NOMO-1 (cell line): Measurements from ENCODE around the gene TM7SF2.

Experiments used
- DNase-seq, 2 experiments: peaks; one replicate each; lab custom pipeline; 2025; ENCODE audit not compliant: unreplicated experiment in 2 of 2; lab: John Stamatoyannopoulos, UW

The TM7SF2 gene

DNA sequence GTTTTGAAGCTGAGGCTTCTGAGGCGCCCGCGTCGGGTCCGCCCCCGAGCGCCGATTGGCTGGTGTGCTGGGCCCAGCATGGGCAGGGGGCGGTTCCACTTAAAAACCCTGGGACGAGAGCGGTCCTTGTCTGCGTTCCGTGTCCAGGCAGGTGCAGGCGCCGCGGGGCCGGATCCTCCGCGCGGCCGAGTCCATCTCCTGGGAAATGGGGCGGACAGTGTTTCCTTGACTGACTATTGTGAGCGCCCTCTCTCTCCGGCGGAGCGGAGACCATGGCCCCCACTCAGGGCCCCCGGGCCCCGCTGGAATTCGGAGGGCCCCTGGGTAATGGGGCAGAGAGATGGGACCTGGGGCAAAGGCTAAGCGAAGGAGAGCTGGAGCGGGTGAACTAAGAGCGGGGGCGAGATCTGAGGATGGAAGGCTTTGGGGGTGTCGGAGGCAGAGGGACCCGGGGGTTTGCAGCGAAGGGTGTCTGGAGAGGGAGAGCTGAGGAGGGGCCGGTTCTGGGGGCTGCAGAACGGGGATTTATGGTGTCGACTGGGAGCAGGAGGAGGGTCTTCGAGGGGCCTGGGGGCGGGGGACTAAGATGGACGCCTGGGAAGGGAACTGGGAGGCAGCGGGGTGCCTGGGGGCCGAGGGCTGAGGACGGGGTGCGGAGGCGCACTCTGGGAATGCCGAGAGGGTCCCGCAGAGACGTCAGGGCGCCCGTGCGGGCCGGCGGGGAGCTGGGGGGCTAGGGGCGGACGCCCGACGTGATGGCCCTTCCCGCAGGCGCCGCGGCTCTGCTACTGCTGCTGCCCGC lies at the start of gene TM7SF2:
TM7SF2 (plus strand) TSS at position 129 of the 802 bp plus-strand sequence; CDS start at position 273, 144 bp downstream.
- DNase-seq, result peak; percentile 91 to 92

DNA sequence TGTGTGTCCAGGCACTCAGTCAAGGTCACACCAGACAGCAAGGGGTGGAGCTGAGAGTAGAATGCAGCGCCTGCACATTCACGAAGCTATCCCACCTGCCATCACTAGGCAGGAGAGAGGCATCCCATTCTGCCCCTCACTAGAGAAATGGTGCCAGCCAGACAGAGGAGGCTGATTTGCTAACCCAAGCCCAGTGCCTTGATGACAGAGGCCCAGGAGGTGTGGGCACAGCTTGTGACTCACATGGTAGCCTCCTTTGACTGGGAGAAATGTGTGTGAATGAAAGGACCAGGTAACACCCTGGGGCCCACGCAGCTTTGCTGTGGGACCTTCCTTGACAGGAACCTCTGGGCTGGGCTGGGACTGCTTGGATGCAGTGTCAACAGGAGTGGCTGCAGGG lies 48.1 kb upstream of the TM7SF2 start:
- DNase-seq, result no peak

DNA sequence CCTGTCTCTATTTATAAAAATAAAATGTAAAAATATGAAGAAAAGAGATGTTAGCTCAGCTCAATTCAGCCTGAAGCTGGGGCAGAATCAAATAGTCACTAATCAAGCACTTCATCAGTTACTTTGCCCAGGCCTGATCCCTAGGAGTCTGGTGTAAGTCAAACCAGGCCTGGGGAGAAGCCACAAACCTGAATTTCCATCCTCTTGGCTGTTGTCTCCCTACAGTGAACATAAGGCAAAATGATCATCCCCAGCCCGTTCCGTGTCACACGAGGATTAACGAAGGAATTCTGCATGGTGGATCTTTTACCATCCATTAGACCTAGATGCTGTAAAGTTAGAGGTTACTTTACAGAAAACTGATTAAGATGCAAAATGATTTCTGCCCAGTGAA lies 46.8 kb upstream of the TM7SF2 start:
- DNase-seq, result no peak

DNA sequence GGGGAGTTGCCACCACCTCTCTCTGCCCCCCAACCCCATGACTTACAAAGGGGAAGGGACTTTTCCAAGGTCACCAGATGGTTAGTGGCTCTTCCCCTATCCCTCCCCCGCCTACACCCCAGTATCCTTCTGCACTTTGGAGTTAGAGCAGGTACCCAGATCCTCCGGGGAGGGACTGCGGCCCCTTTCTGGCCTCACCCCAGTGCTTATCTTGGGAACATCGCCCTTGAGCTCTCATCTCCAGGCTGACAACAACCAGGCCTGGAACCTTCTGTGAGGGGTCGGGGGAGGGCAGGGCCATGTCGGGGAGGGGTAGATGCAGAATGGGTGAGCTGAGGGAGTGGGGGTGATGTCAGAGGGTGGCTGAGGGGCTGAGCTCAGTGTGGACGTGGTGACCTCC lies 45.8 kb upstream of the TM7SF2 start:
- DNase-seq, result no peak

DNA sequence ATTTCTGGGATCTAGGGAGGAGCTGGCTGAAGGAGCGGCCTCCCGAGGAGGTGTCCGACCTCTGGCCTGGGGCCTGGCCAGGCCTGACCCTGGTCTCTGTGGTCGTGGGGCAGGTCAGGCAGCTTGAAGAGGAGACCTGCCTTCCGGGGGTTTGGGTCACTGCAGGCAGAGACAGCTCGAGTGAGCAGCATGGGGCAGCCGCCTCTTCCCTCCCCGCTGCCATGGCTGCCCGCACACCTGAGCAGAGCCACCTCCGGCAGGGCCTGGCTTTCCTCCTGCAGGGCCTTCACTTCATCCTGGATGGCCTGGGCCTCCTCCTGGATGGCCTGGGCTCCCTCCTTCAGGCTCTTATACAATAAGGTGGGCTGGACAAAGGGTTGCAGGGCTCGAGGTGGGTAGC lies 45.4 kb upstream of the TM7SF2 start:
- DNase-seq, result no peak

DNA sequence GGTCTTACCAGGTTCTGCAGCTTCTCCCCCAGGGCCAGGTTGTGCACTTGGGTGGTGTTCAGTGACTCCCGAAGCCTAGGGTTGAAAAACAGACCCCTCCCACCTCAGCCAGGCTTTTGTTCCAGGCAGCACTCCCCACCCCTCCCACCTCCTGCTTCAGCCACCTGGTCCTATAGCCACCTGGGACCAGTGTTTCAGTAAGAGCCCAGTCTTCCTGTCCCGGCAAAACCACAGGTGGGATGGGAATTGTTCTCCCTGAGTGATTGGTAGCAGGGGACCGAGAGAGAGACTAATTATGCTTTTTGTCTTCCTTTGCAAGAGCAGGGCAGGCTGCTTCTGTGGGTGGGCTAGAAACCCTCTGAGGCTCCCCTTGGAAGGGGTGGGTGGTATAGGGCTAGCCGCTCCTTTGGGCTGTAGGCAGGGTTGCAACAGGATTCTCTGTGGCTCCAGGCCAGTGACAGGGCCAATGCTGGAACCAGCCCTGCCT lies 44.8 kb upstream of the TM7SF2 start:
- DNase-seq, result no peak

DNA sequence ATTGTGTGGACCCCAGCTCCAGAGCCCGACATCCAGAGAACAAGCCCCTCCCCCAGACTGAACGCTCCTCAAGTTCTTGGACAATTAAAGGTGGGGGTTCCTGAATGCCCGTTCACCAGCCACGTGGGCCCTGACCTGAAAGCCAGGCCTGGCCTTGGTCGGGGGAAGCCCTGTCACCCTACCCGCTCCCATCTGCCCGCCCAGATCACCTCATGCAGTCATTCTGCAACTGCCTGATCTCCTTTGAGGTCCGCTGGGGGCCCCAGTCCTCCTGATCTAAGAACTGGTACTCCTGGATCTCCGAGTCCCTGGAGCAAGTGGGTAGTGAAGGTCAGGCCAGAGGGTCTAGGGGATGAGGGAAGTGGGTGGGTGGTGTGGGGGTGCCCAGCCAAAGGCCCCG lies 44.2 kb upstream of the TM7SF2 start:
- DNase-seq, result no peak

DNA sequence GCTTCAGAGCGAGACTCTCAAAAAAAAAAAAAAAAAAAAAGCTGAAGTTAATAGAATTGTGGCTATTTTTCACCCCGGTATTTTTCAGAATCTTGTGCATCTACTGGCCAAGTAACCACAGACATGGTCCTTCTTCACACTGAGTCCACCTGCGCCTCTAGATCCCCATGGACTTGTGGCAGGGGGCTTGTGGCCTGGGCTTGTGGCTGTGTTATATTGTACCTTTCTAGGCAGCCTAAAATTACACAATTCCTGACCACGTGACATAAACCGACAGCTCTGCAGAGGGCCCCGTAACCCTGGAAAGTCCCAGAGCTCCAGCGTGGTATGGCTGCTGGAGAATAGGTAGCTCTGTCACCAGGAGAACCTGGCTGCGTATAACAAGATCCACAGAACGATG lies 42.5 kb upstream of the TM7SF2 start:
- peak; percentile 47 to 52 for DNase-seq

DNA sequence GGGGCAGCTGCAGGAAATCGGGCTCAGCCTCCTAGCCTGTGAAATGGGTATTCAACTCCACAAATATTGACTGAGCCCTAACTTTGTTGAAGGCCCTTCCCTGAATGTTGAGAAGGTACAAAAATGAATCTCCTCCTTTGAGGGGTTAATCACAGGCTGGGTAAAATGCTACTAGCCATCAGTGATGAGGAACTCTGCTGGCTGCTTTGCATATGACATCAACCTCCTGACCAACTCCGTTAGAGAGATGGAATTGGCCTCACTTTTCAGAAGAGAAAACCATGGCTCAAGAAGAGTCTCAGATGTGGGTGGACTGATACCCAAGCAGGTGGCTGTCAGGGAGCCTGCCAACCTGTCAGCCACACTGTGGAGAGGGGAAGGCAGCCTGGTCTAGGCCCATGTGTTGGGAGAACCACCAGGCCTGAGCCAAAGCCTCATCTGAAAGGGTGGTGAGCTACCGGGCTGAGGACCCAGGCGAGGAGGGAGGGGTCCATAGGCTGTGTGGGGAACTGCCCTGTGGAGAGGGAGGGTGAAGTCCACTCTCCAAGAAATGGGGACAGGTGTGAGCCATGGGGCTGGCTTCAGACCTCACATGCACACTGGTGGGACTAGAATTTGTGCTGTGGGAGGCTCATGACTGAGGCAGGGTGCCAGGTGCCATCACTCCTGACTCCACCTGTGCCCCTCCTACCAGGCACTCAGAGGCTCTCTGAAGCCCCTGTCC lies 39.6 kb upstream of the TM7SF2 start:
- no peak for DNase-seq

DNA sequence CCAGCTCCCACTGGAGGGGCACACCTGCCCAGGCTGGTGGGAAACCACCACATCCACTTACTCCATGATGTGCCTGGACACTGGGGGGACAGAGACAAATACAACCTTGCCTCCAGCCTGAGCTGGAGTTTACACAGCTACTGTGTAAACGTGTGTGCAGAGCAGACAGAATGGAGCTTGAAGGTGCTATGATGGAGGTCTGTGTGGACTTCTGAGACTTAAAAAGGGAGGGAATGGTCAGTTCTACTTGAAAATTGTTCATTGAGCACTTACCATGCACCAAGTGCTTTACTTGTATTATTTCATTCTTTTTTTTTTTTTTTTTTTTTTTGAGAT lies 39.1 kb upstream of the TM7SF2 start:
- no peak for DNase-seq

DNA sequence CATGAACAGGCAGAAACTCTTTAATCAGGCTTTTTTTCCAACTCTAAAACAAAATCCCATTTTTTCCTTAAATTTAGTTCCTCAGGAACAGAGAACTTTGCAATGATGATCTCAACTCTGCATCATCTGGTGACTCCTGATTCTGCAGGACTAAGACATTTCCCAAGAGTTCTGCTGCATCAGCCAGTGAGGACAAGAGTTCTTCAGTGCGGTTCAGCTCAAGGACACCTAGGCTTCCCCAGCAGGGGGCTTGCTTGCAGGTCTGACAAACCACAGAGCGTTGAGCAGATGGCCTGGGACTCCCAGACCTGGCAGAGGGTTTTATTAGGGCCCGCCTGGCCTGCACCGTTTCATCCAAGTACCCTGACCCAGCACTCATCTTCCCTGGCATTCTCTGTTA lies 34.2 kb upstream of the TM7SF2 start:
- no peak for DNase-seq

DNA sequence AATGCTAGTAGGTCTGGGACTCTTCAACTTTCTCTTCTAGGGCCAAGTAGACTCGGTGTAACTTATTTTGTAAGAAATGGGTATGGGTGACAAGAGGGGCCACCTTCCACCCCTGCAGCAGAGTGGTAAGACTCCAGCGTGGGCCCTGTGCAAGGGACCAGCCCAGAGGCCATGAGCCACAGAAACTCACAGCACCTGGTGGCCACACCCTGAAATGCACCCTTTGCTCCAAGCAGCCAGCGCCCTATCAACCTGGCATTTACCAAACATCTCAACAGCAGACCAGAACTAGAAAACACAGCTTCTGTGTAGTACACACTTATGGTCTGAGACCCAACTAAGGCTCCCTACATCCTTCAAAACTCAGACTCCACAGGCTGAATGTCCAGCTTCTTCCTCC lies 33.5 kb upstream of the TM7SF2 start:
- peak; percentile 9 to 37 for DNase-seq

DNA sequence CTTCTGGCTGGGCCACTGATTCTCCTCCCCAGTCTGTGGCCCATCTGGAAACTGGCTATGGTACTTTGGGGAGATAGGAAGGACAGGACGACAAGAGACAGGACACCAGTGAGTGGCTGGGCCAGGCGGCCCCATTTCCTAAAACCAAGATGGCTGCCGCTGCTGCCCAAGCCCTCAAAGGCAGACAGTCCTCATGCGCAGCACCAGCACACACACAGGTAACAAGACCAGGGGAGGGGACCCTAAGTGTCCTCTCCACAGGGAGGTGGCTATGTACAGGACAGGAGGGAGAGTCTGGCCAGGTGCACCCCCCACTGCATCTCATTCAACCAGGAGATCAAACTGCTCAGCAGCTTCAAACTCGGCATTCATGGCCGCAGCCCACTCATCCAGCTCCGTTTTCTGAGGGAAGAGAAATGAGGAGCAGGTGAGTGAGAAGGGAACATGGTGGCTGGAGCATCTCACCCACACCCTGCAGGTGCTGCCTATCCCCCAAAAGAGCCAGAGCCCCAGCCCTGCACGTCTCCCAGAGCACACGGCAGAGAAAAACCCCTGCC lies 32.8 kb upstream of the TM7SF2 start:
- no peak for DNase-seq

DNA sequence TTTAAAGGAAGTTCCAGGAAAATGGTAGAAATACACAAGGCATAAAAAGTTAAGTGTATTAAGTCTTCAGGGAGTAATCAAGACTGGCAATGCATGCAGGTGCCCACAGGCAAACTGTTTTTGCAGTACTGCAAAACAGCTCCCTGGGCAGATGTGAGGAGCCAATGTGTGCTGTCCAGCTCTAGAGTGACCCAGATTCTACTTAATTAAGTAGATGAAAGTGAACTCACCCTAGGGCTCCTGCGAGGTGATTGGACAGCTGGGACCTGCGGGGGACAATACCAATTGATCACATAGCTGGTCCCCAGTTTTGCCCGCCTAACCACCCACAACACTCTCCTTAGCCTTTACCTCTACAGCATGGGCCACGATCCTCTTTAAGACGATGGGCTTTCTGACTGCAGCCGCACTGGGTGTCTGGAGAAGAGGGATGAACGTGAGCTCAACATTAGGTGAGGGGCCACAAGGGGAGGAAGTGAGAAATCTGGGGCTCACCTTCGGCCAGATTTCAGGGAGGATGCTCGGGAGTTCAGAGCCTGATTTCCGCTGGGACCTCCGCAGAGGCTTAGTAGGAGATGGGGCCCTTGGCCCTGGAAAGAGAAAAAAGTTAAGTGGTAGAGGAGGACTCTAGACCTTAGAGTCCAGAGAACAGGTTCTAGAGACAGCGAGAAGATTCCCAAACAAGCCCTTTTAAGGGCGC lies 28.4 kb upstream of the TM7SF2 start:
- peak in 1 of 2 experiments; percentile 12 for DNase-seq

DNA sequence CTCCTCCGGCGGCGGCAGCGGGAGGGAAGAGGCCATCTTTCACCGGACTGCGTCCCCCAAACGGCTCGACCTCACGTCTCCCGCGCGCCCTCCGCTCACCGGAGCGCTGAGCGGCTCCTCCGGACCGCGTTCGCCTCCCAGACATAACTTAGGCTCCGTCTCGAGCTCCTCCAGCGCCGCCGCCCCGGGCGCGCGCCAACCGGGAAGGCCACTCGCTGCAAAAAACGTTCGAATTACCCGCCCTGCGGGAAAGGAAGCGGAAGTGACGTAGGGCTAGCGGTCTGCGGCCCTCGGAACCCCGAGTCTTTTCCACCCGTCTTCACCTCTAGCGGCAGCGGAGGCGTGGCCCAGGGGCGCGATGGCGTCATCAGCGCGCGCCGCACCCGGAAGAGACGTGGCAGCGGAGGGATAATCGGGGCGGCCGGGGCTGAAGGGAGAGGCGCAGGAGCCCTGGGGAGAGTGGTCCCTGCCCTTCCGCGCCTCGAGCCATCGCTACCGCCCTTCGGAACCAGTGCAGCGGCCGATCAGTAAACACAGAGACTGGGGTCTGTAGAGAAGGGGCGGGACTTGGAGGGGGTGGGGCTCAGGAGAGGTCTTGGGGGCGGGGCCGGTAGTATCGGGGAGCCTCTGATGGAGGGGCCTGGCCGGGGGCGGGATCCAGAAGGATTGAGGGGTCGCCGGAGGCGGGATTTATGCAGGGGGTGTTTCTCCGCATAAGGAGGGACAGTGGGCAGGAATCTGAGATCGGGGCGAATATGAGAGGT lies 27.7 kb upstream of the TM7SF2 start, which contains the start of the genes CDCA5 and ZFPL1:
CDCA5 (minus strand) TSS at position 207 of the 764 bp plus-strand sequence; CDS start at position 145, 62 bp downstream.
ZFPL1 (plus strand) TSS at position 389 of the 764 bp plus-strand sequence. CDS start 477 bp downstream, outside the sequence.
- peak; percentile 92 to 97 for DNase-seq

DNA sequence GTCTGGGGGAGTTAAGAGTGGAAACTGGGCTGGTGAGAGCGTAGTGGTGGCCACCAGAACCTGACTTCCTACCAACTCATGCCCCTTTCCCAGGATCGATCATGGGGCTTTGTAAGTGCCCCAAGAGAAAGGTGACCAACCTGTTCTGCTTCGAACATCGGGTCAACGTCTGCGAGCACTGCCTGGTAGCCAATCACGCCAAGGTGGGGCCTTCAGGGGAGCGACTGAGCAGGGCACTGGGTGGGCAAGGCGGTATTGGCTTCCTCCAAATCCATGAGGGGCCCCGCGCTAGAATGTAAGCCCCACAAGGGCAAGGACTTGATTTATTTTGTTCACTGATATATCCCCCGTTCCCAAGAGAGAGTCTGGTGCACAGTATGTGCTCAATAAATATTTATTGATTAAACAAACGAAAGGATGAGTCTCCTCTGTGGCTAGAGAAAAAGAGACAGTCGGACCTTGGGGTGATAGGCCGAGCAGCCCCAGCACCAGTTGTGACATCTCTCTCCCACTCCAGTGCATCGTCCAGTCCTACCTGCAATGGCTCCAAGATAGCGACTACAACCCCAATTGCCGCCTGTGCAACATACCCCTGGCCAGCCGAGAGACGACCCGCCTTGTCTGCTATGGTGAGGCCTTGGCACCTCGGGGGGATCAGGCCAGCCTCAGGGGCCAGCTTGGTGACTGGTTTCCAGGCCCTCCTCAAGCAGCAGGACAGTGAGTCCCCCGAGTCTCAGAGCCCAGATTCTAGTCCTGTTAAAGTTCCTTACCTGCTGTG lies 26.9 kb upstream of the TM7SF2 start:
- DNase-seq, result no peak

DNA sequence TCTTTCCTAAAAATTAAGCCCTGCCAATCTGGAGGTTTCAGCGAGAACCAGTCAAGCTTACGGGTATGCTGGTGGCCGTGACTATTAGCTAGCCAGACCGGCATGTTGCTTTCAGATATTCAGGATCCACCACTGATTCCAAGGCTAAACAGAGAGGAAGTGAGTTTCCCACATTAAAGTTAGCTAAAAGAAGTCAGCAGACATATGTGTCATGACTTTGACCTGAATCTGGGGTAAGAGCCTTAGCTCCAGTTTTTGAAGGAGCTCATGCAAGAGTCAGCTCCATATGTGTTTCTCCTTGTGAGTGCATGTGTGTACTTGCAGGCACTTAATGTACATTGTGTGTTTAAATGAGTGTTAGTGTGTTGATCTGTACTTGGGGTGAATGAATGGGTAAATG lies 26.2 kb upstream of the TM7SF2 start:
- no peak for DNase-seq

DNA sequence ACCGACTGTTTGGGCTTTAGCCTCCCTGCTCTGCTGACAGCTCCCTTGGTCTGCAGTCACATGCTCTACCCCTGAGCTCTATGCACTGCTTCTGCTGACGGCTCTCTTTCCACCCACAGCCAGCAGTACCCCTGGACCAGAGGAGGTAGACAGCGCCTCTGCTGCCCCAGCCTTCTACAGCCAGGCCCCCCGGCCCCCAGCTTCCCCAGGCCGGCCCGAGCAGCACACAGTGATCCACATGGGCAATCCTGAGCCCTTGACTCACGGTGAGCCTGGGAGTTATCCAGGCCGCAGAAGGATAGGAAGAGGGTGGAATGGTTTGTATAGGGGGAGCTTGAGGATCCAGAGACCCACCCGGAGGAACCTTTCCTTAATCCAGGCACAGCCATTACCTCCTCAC lies 24.9 kb upstream of the TM7SF2 start:
- no peak for DNase-seq

DNA sequence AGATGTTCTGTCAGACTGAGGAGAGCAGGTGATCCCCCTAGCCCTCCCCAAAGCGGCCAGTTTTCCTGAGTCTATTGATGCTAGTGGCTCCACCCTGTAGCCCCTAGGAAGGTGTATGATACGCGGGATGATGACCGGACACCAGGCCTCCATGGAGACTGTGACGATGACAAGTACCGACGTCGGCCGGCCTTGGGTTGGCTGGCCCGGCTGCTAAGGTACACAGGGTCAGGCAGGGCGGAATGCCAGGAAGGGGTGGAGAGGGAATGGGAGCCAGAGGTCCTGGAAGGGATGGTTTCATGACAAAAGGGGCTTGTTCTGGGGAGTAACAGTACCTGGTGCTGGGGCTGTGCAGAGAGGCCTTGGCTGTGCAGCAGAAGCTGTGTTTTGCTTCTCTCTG lies 24.5 kb upstream of the TM7SF2 start:
- no peak for DNase-seq

DNA sequence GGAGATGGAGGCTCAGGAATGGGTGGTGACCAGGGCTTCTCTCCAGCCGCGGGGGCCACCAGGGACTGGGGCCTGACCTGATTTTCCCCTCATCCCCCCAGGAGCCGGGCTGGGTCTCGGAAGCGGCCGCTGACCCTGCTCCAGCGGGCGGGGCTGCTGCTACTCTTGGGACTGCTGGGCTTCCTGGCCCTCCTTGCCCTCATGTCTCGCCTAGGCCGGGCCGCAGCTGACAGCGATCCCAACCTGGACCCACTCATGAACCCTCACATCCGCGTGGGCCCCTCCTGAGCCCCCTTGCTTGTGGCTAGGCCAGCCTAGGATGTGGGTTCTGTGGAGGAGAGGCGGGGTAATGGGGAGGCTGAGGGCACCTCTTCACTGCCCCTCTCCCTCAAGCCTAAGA lies 23.8 kb upstream of the TM7SF2 start:
- DNase-seq, result no peak
